Stimulated activated CD8-positive, alpha-beta memory T cell treated with anti-CD3 and anti-CD28 coated beads, Interleukin-4, amount 100 ng/mL, for 24 hours (primary cell): ENCODE data around the gene SH3RF2.

Experiments
- DNase-seq: peaks from one replicate; pipeline ENCODE4 v3.0.0-alpha.2; 2020; ENCODE audit warnings: low read depth

SH3RF2 gene

DNA sequence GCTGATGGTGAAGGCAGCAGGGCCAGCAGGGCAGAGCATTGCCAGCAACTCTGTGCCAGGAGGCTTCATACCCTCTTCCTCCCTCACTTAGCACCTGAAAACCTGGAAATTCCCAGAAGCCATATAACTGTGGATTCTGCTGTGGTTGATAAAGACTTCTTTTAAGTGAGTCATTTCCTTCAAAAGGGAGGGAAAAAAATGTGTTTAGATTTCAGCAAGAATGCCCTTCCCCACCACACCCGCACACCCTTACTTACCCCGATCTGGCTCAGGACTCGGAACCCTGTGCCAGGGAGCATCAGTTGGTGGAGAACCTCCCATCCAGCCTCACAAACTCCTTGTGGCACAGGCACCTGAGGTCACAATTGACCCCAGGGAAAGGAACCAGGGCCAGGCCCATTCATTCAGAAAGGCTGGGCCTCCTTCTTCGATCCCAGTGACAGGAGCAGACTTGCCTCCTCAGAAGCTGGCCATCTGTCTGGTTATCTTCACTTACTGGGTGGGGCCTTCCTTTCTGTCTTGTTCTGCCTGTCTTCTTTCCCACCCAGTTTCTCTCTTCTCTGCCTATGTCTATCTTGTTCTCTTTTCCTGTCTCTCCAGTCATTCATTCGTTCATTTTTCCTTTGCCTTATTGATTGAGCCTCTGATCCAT lies 106.4 kb downstream of the SH3RF2 start:
- DNase-seq: no peak

DNA sequence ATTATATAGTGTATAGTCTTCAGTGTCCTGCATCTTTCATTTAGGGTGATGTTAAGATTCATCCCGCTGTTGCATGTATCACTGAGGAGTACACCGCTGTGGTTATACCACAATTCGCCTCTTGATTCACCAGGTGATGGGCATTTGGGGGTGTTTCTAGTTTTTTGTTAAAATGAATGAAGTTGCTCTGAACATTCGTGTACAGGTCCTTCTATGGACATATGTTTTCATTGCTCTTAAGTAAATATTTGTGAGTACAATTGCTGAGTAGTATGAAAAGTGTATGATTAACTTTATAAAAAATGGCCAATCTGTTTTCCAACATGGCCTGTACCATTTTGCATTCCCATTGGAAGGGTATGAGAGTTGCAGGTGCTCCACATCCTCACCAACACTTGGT lies 107.3 kb downstream of the SH3RF2 start:
- DNase-seq: no peak

DNA sequence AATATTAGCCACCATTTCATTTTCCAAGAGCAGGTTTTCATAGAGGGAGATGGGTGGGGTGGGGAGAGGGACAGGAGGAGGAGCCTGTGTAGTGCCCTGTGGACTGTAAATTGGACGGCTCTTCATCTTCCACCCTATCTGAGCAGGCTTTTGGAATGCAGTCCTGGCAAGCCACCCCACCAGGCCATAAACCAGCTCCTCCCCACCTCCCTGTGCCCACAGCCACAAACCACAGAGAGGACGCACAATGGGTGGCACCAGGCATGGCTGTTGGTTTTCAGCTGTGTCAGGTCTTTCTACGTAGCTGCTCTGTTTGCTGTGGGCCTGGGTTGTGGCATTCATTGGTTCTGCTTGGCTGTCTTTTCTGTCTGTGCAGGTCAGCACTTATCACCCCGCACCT lies 111.0 kb downstream of the SH3RF2 start:
- DNase-seq: no peak

DNA sequence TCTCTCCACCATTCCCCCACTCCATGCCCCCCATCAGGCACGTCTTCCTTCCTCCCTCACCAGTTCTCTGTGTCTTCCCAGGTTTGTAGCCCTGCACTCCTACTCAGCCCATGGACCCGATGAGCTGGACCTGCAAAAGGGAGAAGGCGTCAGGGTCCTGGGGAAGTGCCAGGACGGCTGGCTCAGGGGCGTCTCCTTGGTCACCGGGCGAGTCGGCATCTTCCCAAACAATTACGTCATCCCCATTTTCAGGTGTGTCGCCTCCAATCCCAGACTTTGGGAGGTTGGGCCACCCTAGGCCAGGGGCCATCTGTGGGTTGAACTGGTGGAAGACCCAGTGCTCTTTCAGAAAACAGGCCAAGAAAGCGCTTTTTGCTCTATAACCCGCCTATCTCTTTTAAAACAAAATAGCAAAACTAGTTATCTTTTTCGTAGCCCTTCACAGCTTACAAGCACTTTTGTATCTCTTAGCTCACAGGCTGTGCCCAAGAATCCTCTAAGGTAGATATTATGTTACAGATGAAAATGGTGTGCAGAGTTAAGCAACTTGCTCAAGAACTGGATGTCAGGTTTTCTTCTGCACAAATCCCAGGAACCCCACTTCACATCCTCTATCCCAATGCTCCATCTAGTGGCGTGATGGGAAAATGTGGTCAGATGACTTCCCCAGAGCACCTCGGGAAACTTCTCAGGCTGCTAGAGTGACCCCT lies 112.8 kb downstream of the SH3RF2 start:
- no peak for DNase-seq

DNA sequence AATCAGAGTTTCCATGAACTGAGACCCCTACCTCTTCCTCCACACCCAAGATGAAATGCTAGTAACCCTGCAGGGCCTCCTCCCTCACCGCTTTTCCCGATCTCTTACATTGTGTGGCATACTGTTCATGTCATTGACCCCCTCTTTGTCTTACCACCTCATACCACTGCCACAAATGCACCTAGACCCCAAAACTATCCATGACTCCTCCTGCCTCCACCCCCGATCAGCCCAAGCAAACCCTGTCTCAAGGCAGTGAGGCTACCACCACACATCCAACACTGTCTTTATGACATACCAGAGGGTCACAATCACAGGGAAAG lies 113.3 kb downstream of the SH3RF2 start:
- DNase-seq: no peak

DNA sequence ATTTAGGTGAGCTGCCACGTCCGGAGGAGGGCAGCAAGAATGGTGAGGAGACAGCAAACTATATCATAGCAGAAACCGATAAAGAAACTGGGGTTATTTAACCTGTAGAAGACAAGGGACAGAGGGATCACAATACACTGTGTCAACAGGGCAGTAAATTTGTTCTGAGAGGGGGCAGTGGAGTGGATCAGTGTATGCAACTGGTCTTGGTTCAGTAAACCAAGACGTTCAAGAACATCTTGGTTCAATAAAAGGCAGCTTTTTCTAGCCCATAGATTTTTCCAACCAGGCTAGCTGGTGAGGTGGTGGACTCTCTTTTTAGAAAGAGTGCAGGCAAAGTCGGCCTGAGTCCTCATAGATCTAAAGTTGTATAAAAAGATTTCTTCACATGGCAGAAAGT lies 113.7 kb downstream of the SH3RF2 start:
- DNase-seq: no peak

DNA sequence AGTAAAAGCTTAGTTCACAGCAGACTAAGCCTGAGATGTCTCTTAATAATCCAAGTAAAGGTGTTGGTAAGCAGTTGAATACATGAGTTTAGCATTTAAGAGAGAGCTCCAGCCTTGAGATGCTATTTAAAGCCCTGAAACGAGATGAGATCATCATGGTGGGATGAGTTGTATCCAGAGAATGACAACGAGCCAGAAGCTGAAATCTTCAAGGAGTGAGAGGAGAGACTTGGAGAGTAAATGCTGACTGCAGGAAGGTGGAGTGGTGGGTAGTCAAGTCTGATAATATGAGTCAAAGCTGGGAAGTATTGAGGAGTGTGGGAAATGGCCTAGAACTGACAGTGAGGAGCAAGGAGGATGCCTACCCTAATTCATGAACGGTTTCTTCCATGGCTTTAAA lies 115.3 kb downstream of the SH3RF2 start:
- no peak for DNase-seq

DNA sequence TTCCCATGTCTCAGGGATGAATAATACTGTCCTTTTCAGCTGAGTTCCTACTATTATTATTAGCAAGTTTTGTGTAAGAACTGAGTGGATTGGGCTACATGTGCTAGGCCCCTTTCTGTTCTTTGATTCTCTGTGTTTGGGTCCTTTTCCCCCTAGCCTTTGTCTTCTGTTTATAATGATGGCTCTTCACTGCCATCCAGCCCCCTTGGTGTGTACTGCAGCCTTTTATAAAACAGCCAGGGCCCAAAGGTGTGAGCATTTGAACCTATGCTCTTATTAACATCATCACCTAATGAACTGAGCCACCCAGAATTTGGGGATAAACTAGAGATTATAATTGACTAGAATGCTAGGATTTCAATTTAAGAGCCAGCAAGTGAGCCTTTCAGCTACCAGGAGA lies 116.4 kb downstream of the SH3RF2 start:
- no peak for DNase-seq

DNA sequence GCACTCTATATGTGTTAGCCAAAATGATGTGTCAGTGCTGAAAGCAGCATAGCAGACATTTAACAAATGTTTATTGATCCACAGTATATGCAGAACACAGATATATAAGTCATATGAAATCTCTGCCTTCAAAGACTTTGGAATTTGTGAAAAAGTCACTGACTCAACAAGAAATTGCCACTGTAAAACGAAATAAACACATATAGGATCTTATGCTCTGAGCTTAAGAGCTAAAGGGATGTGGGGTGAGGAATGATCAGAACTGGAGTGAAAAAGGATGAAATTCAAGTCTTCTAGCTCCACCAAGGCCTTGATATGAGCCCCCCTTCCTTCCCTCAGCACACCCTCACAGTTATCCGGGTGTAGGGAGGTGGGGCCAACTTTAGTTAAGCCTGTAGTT lies 119.1 kb downstream of the SH3RF2 start:
- DNase-seq: no peak

DNA sequence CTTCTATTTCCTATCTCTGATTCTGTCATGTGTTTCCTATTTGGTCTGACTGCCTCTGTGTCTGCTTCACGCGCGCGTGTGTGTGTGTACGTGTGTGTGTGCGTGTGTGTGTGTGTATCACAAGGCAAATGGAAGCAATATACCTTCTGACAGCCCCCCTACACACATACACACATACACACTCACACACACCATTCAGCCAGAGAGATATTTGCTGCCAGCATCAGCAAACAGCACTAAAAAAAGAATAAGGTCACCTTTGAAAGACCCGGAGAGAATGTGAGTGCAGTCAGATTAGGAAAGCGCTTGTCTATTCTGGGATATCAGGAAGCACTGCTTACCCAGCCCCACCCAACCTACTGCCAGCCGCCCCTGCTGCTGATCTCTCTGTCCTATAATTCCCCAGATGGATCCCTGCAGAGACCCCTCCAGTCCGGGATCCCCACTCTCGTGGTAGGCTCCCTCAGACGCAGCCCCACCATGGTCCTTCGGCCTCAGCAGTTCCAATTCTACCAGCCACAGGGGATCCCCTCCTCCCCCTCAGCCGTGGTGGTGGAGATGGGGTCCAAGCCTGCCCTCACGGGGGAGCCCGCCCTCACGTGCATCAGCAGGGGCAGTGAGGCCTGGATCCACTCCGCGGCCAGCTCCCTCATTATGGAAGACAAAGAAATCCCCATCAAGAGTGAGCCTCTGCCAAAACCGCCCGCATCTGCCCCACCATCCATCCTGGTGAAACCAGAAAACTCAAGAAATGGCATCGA lies 123.3 kb downstream of the SH3RF2 start:
- no peak for DNase-seq

DNA sequence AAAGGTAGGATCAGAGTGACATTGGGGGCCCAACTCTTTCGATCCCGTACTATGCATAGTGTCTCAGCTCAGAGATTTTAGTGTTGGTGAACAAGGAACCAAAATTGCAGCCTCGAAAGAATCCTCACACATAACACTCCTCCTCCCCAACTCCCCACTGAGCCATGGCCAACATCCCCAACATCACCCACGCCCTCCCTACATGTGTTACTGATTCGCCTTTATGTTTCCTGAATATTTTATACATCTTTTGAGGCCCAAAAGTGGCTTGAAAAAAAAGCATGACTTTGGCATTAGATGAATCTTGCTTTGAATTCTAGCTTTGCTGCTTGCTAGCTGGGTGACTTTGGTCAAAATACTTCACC lies 123.8 kb downstream of the SH3RF2 start:
- no peak for DNase-seq

DNA sequence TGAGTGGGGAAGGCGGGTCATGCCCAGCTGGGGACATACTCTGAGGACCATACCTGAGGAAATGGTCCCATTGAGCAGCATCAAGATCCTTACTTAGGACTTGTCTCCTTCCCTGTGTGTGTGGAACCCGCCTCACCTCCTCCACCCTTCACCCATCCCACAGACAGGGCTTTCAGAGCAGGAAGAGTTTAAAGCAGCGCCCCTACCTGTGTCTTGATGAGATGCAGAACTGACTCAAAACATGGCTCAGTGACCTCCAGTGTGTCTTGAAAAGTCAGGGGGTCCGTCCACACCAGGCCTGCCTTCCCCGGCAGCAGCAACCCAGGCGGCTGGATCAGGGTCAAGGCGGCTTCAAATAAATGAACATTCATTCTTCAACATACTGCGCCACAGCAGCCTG lies 130.6 kb downstream of the SH3RF2 start:
- DNase-seq: no peak

DNA sequence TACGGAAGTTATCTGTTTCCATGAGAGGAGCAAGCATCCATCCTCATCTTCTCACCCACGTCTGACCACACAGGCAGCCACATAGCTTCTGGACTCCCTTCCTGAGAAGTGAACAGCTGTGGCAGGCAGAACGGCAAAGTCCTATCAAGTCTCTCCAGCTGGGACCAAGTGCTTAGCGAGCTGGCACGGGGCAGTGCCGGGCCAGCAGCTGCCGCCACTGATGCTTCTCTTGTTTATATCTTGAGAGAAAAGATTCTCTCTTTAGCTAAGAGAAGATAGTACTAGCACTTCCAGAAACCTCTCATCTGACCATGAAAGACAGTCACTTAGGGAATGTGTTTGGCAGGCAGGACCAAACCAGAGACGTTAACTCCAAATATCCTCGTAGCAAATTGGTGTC lies 131.8 kb downstream of the SH3RF2 start:
- no peak for DNase-seq

DNA sequence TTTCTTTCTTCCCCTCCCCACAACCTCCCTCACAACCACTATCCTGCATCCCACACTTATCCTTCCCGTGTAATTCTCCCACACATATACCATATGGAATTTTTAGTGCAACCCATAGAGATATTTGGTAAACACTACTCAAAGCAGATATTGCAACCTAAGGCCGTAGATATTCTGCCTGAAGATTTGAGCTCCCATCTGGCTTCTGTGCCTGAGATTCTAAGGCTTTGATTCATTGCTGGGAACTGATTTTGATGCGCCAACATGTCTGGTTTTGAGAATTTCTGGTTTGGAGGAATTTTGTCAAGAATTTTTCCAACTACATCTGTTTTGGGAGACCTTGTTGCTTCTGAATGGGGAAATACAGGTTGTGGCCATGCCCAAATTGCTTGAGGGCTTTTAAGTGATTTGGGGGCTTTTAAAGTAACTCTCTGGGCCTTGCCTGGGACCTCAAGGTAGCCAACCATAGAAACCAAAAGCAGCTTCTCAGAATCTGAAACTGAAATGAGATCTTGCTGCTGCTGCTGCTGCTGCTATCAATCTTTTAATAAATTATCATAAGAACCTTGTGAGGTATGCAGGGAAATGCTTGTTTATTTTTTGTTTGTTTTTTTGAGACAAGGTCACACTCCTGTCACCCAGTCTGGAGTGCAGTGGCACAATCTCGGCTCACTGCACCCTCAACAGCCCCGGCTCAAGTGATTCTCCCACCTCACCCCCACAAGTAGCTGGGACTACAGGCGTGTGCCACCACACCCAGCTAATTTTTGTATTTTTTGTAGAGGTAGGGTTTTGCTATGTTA lies 132.8 kb downstream of the SH3RF2 start:
- DNase-seq: no peak

DNA sequence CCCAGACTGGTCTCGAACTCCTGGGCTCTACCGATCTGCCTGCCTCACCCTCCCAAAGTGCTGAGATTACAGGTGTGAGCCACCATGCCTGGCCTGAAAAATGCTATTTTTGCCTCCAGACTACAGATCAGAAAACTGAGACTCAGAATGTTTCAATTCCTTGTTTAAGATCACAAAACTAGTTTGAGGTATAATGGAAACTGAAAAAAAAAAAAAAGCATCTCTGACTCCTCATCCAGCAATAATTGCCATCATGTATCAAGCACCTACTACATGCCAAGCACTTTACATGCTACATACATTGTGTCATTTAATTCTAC lies 133.4 kb downstream of the SH3RF2 start:
- no peak for DNase-seq

DNA sequence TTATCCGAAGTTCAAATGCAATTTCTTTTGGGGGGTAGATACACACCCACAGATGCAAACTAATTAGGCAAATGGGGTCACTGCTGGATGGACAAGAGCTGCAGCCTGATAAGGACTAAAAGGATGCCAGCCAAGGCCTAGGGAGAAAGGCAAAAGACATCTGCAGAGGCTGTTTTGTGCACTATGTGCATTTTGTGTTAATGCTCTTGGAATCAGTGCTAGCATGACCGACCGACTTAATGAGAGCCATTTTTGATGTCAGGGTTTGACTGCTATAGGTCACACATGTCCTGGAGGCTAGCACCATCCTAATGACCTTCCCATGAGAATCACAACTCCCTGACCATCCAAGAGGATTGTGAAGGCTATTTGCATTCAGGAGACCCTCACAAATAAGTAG lies 134.4 kb downstream of the SH3RF2 start:
- DNase-seq: no peak

DNA sequence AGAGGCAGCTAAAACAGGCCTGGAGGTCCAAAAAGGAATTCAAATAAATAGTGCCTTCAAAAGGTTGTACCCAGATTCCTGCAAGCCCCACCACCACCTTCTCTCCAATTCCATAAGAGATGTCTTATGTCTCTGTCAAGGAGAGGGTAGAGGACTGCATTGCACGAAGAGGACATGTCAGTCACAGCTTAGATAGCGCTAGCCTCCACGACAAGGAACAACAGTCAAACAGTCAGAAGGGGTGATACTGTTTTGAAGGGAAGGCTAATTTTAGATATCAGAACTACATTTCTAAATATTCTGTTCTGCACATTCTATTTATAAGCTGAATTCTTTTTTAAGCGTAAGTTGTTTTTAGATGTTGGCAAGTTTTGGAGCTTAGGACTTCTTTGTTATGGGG lies 134.8 kb downstream of the SH3RF2 start:
- DNase-seq: no peak

DNA sequence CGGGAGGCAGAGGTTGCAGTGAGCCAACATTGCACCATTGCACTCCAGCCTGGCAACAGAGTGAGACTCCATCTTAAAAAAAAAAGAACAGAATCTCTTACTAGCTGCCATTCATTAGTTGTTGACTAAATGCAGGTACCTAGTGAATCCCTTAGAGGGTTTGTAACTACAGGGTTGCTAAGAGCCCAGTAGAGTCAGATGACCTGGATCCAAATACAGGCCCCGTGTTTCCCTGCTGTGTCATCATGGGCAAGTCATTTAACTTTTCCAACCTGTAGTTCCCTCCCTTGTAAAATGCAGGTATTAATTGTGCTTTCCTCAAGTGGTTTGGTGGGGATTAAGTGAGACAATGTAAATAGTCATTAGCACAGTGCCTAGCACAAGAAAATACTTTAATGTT lies 136.2 kb downstream of the SH3RF2 start:
- DNase-seq: no peak

DNA sequence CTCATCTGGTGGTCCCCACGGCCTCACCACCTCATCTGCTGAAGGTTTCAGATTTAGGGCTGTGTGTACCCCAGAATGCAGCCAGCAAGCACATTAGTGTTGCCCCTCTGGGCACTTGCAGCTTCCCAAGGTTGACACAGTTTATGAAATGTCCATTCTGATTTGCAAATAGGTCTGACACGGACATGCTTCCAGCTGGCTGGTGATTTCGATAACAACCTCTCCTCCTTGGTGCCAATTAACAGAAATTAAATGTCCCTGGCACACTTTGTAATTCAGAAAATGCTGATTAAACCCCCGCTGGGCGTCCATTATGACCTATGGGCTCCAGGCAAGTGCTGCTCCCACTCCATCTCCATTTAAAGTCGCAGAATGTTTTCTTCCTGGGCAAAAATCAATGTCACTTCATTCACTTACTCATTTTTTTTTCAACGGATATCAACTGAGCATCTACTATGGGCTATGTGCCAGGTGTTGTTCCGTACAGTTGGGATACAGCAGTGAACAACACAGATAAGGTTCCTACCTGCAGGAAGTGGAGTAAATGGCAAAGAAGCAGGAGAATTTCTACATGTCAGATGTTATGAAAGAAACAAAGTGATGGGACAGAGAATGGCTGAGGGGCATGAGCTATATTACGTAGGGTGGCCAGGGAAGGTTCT lies 137.0 kb downstream of the SH3RF2 start:
- DNase-seq: no peak

DNA sequence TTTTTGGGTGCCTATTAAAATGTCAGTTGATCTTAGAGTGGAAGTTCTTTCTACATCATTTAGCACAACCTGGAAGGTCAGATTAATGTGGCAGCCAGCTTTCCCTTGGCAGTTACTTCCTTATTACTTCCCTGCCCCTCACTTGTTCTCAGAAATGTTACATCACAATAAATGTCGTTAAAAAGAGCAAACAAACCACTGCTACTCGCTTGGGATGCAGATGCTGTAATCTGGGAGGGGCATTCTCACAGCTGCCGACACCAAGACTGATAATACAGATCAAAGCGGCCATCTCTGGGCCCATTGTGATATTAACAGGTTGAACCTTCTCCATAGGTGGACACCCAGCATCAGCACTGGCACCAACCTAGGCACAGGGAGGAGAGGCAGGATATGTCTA lies 139.7 kb downstream of the SH3RF2 start:
- no peak for DNase-seq

DNA sequence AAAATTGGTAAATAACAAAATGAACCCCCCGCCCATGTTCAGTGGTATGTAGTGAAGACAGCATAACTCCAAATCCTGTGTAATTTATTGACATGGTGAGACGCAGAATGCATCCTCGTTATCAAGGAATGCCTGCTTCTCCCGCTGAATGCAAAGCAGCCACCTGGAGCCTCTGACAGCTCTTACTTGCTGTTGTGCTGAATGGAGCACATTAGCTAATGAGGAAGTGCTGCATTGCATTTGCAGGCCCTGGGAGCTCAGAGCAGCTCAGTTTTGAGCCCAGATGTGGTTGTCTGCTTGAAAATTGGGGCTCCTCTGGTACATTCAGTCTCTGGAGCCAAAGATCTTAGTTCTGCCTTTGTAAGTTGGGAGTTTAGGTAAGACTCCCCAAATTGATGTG lies 140.1 kb downstream of the SH3RF2 start:
- no peak for DNase-seq

DNA sequence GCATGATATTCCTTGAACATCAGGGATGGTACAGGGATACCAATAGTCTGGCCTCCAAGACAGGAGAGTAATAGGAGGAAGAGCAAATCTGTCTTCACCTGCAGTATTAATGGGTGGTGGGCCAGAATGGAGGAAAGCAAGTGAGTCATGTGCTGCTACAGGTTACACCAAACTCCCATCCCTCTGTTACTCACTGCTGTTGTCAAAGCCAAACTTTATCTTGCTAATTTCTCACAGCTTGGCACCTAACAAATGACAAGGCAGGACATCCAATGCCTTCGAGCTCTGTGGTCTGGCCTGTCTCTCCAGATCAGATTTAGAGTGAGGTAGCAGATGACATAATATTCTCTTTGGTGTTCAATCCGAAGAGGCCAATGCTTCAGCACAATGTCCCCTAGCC lies 142.2 kb downstream of the SH3RF2 start:
- no peak for DNase-seq
